Neutrophil (primary cell): Measurements from ENCODE around the gene CCDC30.

Source experiments
- H3K27ac ChIP-seq: fragments of 200-600 bp; sonication (generic); 2 replicates; pipeline ENCODE4 v1.5.1; 2016; ENCODE audit warnings: mild to moderate bottlenecking, moderate library complexity
- H3K27me3 ChIP-seq: fragments of 200-600 bp; sonication (generic); 2 replicates; pipeline ENCODE4 v1.6.0; 2016; ENCODE audit warnings: mild to moderate bottlenecking
- H3K36me3 ChIP-seq: fragments of 200-600 bp; sonication (generic); 2 replicates; pipeline ENCODE4 v1.5.1; 2017
- H3K4me1 ChIP-seq, 2 experiments: fragments of 200-600 bp in 1 of 2; sonication (generic) in 1 of 2; 1 replicate in 1 of 2; 2 replicates in 1 of 2; pipeline versions ENCODE4 v1.5.1 to v1.6.1; 2013 to 2016; ENCODE audit warnings: low read depth in 1 of 2, low read length in 1 of 2, mild to moderate bottlenecking in 1 of 2, moderate library complexity in 1 of 2; ENCODE audit not compliant: control insufficient read depth in 1 of 2, insufficient read depth in 1 of 2
- H3K4me3 ChIP-seq, 2 experiments: fragments of 200-600 bp in 1 of 2; sonication (generic) in 1 of 2; 1 replicate in 1 of 2; 2 replicates in 1 of 2; pipeline ENCODE4 v1.5.1; 2013 to 2016; ENCODE audit warnings: low read depth in 1 of 2, low read length in 1 of 2, mild to moderate bottlenecking in 1 of 2, moderate library complexity in 1 of 2
- H3K9me3 ChIP-seq: fragments of 200-600 bp; sonication (generic); 2 replicates; pipeline ENCODE4 v1.5.1; 2016
- TF ChIP-seq, protein P1 (sequence below): fragments of 200-600 bp; sonication (generic); IDR thresholded peaks from 2 replicates; pipeline ENCODE4 v1.5.1; 2016; ENCODE audit warnings: antibody characterized with exemption

CCDC30 gene

DNA sequence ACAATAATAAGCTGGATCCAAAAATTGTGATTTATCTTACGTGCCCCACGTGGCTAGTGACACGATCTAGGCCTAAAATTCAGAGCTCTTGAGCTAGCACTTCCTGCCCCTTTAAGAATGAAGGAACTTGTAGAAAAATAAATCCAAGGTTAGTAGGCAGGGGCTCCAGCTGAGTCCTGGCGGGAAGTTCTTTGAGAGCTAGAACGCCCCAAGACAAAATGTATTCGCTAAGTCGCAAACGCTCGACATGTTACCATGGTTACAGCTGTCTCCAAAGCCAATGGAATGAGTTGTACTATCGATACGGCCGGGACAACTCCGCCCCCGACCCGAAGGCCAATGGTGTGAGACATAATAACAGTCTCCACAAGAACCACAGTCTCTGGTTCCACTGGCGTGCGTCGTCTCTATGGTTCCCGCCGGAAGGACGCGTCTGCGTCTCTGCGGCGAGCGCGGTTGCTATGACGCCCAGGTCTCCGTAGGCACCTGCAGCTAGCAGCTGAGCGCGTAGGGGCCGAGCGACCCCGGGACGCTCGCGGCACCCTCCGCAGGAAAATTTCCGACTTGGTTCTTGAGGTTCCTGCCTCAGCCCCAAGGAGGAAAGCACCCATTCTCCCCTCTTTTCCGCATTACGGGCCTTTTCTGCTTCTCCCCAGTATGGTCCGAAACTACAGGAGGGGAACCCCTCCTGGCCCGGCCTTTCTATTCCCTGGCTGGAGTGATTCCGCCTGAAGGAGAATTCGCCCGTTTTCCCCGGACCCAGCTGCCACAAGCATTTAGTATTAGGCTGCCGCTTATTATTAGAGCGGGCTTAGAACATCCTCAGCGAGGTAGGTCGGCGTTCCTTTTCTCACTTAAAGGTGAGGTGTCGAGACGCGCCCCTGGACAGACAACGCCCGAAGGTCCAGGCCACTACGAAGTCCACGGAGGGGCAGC is at the start of gene CCDC30:
CCDC30 (plus strand) TSS at position 459 of the 936 bp plus-strand sequence. CDS start 17,266 bp downstream, outside the sequence.
- Histone ChIP-seq H3K36me3 (peaks cover 47% of the 10 kb centered on the region), H3K4me1 (peaks cover 17 to 18% of the 10 kb centered on the region in 2 experiments), H3K9me3 (no peaks in the 10 kb centered on the region), H3K27ac (no peak within 1 kb of the TSS), H3K4me3 (peak within 1 kb of the TSS; percentile 13 to 36), H3K27me3 (peaks cover 20% of the 10 kb centered on the region)
- TF ChIP-seq, protein P1, sequence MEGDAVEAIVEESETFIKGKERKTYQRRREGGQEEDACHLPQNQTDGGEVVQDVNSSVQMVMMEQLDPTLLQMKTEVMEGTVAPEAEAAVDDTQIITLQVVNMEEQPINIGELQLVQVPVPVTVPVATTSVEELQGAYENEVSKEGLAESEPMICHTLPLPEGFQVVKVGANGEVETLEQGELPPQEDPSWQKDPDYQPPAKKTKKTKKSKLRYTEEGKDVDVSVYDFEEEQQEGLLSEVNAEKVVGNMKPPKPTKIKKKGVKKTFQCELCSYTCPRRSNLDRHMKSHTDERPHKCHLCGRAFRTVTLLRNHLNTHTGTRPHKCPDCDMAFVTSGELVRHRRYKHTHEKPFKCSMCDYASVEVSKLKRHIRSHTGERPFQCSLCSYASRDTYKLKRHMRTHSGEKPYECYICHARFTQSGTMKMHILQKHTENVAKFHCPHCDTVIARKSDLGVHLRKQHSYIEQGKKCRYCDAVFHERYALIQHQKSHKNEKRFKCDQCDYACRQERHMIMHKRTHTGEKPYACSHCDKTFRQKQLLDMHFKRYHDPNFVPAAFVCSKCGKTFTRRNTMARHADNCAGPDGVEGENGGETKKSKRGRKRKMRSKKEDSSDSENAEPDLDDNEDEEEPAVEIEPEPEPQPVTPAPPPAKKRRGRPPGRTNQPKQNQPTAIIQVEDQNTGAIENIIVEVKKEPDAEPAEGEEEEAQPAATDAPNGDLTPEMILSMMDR: no peak

DNA sequence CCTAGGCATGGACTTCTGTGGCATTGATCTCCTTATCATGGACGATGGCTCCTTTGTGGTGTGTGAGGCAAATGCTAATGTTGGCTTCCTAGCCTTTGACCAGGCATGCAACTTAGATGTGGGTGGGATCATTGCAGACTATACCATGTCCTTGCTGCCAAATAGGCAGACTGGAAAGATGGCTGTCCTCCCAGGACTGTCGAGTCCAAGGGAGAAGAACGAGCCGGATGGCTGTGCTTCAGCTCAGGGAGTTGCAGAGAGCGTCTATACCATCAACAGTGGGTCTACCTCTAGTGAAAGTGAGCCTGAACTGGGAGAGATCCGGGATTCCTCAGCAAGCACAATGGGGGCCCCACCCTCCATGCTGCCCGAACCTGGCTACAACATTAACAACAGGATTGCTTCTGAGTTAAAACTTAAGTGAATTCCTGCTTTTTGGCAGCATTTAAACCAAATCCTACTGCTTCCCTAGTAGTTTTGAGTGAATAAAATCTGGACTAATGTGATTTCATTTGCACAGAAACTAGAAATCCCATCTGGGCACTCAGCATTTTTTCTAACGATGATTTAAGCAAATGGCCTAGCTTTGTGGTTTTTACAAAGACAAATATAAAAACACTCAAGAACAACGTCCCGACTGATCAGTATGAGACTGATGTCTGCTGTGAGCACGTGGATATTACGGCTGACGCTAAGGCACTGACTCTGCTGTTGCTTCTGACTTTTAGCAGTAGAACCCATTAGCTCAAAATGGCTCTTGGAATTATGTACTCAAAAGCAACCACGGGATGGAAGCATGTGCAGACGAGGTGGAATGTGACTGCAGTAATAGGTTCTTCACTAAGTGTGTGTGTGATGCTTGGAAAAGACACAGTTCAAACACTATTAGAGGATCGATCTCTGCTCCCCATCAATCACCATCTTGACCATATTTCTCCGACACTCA is 48.3 kb upstream of the CCDC30 start:
- Histone ChIP-seq H3K4me1 (no peaks in the 10 kb centered on the region), H3K27ac (no peak overlapping the region), H3K4me3 (no peak overlapping the region), H3K27me3 (peaks cover 5% of the 10 kb centered on the region), H3K36me3 (no peaks in the 10 kb centered on the region), H3K9me3 (no peaks in the 10 kb centered on the region)
- TF ChIP-seq, protein P1: no peak

DNA sequence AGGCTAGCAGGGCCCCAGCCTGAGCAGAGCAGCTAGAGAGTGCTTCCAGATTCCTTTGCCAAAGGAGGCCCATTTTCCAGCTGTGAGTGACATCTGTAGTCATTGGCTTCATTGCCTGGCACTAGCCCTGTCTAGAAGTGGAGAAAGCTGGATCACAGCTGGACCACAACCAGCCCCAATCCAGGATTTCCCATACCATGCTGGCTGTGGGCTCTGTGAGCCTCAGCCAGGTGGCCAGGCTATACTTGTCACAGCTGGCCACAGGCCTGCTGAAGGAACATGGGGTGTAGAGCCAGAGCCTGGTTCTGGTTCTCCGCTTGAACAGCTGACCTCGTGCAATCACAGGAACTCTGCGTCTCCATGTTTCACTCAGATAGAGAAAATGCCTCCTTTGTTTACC is 45.9 kb upstream of the CCDC30 start:
- Histone ChIP-seq H3K9me3 (no peaks in the 10 kb centered on the region), H3K4me3 (no peak overlapping the region), H3K27ac (no peak overlapping the region), H3K36me3 (no peaks in the 10 kb centered on the region), H3K4me1 (no peaks in the 10 kb centered on the region), H3K27me3 (peaks cover 4% of the 10 kb centered on the region)
- TF ChIP-seq, protein P1: no peak

DNA sequence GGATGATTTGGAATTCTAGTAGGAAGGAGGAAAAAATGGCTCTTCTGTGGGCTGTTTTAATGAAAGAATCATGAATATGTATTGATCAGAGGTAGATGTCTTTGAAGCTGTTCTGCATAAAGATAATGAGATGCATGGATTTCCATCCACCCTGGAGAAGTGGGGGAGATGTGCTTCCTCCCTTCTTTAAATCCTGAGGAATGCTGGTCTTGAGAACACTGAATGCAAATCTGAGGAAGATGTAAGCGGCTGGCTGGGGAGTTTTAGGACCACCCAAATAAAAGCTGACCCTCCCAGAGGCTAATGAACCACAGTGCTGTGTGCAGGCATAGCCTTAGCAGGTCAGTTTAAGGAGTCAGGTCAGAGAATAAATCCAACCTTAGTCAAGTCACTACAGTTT is 44.6 kb upstream of the CCDC30 start:
- TF ChIP-seq, protein P1: no peak
- H3K4me1 ChIP-seq: no peaks in the 10 kb centered on the region
- peaks cover 4% of the 10 kb centered on the region for H3K27me3 ChIP-seq
- H3K36me3 ChIP-seq: no peaks in the 10 kb centered on the region
- no peak overlapping the region for H3K27ac ChIP-seq
- H3K4me3 ChIP-seq: no peak overlapping the region
- no peaks in the 10 kb centered on the region for H3K9me3 ChIP-seq

DNA sequence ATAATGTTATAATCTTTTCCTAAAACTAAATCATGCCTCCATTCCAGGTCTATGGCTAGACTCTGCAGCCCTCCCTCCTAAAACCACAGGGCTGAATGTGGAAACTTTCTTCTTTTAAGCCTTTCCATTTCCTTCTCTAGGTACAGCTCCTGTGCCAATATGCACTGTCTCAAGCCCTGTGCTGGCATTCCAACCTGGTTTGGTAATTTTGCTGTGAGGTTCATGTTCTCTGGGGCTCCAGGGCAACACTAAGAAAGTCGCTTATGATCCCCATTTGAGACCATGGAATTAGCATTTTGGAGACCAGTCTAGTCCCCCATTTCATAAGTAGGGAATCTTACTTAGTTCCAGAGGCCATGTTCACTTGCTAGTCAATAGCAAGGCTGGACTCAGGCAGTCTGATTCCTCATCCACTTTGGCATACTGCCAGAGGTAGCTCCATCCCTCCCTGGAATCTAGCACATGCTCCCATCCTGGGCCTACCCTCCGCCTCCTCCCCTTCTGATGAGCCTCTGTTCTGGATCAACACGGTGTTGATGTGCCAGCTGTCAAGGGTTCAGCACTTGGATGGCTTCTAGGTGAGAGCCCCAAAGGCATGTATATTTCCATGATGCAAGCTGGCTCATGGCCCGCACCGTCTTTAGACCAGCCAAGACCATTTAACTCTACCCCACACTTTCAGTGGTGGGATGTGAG is 43.8 kb upstream of the CCDC30 start:
- Histone ChIP-seq H3K4me1 (no peaks in the 10 kb centered on the region), H3K27ac (no peak overlapping the region), H3K36me3 (no peaks in the 10 kb centered on the region), H3K9me3 (no peaks in the 10 kb centered on the region), H3K27me3 (peaks cover 4% of the 10 kb centered on the region), H3K4me3 (no peak overlapping the region)
- TF ChIP-seq, protein P1: no peak
